Astrocyte of the cerebellum (primary cell): ENCODE results near the gene PIGC.
A peak's percentile ranks its signal among the peaks of the same experiment; 100 is the strongest.

Source experiments
- DNase-seq: peaks from one replicate; pipeline ENCODE4 v3.0.0-alpha.2; 2011; ENCODE audit warnings: low read depth
- H3K4me3 ChIP-seq: 2 replicates; pipeline ENCODE4 v1.5.1; 2011; ENCODE audit warnings: mild to moderate bottlenecking, low read depth, low read length, moderate library complexity
- CTCF ChIP-seq: IDR thresholded peaks from 2 replicates; pipeline ENCODE4 v1.5.1; 2012; ENCODE audit warnings: low read length, low read depth, moderate library complexity, mild to moderate bottlenecking; ENCODE audit errors: missing control alignments
- in situ Hi-C: cut with HindIII; loops from 2 replicates; pipeline ENCODE4 v1.10.0; 2017; ENCODE audit warnings: low sequenced_read_pairs

The PIGC gene

DNA sequence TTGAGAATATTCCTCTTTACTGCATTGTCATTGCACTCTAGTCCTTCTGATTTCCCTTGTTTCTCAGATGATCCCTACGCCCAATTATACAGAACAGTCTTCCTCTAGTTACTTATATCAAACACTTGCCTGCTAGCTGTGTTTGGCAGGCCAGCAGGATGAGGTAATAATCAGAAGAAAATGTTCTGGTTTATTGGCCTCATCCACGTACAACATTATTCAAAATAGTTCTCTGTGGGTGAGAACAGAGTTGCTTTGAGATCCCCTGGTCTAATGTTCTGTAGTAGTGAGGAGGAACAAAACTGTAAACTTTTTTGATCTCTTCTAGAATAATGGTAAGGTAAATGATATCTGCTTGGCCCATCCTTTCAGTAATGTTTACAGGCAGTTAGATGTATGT, 45.7 kb downstream of the PIGC start:
- in situ Hi-C loops = no loop called here
- H3K4me3 ChIP-seq = no peak overlapping the region
- no peak for DNase-seq
- TF ChIP-seq CTCF = no peak

GRCh38 chr1:172397633-172398032, 46.2 kb downstream of the PIGC start:
- no peak for TF ChIP-seq CTCF
- no peak overlapping the region for H3K4me3 ChIP-seq
- in situ Hi-C loops = no loop called here
- no peak for DNase-seq

DNA sequence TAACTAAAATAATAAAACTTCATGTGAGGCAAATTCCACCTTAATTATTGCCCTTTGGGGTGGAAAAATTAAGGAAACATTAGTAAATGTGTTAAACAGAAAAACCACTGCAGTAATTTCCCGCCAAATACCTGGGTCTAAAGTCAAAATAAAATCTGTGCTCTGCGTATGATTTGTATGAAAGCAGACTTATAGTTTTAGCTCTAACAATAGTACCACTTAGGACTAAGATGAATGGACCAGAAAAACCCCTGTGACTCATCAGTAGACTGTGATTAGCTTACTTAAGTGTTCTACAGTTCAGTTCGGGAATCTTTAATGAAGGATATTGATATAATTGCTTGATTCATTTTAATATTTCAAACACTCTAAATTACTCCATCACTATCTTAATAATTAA, 46.6 kb downstream of the PIGC start:
- no peak for TF ChIP-seq CTCF
- peak; percentile 40 for DNase-seq
- H3K4me3 ChIP-seq = no peak overlapping the region
- in situ Hi-C loops = no loop called here

DNA sequence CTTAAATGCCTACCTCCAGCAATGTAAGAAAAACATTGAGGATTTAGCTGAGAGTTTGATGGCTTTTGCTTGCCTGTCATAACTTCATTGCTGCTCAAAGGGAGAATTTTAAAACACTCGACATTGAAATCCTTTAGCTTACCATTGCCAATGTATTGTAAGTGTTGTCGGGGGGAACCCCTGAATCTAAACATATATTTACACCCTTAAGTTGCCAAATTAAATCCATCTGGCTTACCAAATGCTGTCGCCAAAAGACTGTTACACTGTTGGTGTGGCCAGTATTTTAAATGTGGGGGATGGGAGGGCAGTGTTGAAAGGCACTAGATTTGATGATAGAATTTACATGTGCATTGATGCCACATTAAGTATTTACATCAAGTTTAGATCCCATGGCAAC, 48.3 kb downstream of the PIGC start:
- in situ Hi-C loops = no loop called here

DNA sequence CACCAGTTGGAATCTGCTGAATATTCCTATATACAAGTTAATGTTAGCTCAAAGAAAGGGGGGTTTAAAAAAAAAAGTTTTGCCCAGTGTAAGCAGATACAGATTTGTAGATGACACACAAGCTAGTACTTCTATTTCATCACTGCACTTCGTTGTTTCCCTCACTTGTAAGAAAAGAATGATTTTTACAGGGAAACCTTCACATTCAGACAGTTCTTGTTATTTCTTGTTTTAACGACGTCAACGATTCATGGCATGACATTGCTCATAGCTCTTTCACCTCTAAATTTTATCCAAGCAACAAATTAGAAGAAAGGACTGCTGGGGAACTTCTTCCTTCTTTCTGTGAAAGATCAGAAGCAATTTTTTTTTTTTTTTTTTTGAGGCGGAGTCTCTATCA, 49.1 kb downstream of the PIGC start:
- no peak overlapping the region for H3K4me3 ChIP-seq
- in situ Hi-C loops = no loop called here
- DNase-seq = no peak
- TF ChIP-seq CTCF = no peak

More for the DNA sequence above, 48.3 kb downstream of the PIGC start:
- H3K4me3 ChIP-seq = no peak overlapping the region
- DNase-seq = no peak
- no peak for TF ChIP-seq CTCF

DNA sequence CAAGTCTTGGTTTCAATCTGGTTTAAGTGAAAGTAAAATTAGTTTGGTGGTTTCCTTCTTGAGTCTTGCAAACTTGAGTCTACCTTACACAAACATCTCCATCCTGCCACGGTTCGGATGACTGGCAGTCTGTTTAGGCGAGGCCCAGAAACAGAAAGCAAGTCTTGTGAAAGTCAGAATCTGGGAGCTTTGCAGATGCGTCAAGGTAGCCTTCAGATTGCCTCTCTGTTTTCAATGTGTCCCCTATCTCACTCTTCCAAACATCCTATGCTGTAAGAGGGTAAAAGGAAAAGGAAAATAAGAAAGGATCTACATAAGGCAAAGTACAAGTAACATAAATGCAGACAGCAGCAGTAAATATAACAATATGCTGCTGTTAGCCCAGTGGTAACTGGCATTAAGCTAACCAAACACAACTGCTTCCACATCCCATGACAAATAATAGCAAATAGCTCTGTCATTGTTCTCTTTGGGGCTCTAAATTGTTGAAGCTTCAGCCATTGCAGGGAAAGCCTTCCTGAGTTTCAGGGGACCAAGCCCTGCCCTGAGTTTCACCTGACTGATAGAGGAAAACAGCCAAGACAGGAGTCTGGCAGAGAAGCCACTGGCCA, 49.6 kb downstream of the PIGC start:
- TF ChIP-seq CTCF = no peak
- H3K4me3 ChIP-seq = no peak overlapping the region
- no peak for DNase-seq
- in situ Hi-C loops = no loop called here
